Fibroblast of gingiva (primary cell): ENCODE measurements around the gene RTTN.

Source experiments
- DNase-seq: peaks from one replicate; pipeline ENCODE4 v3.0.0-alpha.2; 2011; ENCODE audit warnings: low read depth

RTTN gene

GRCh38 chr18:70025580-70025979, 179.9 kb downstream of the RTTN start:
- no peak for DNase-seq

- no peak for DNase-seq
Observed at GRCh38 chr18:70024829-70025228, 180.7 kb downstream of the RTTN start.

GRCh38 chr18:70024093-70024492, 181.4 kb downstream of the RTTN start:
- DNase-seq, result no peak

- no peak for DNase-seq
Observed at GRCh38 chr18:70022636-70023035, 182.9 kb downstream of the RTTN start.

GRCh38 chr18:70021498-70021897, 184.0 kb downstream of the RTTN start:
- no peak for DNase-seq

GRCh38 chr18:70021043-70021442, 184.4 kb downstream of the RTTN start:
- no peak for DNase-seq

- DNase-seq, result no peak
Observed at GRCh38 chr18:70019991-70020390, 185.5 kb downstream of the RTTN start.

- DNase-seq, result no peak
Observed at GRCh38 chr18:70019136-70019535, 186.4 kb downstream of the RTTN start.

- peak; percentile 23 for DNase-seq
Observed at GRCh38 chr18:70015127-70015526, 190.4 kb downstream of the RTTN start.

GRCh38 chr18:70005580-70005979, 199.9 kb downstream of the RTTN start:
- DNase-seq, result no peak

GRCh38 chr18:70004696-70005095, 200.8 kb downstream of the RTTN start:
- DNase-seq, result no peak

GRCh38 chr18:69999656-70000055, 205.8 kb downstream of the RTTN start:
- DNase-seq, result no peak

GRCh38 chr18:69998523-69998987, 206.9 kb downstream of the RTTN start:
- no peak for DNase-seq

GRCh38 chr18:69996951-69997798, 208.3 kb downstream of the RTTN start:
- DNase-seq, result no peak

- no peak for DNase-seq
Observed at GRCh38 chr18:69996417-69996816, 209.1 kb downstream of the RTTN start.

GRCh38 chr18:69995774-69996173, 209.7 kb downstream of the RTTN start:
- DNase-seq, result no peak

- DNase-seq, result no peak
Observed at GRCh38 chr18:69992776-69993175, 212.7 kb downstream of the RTTN start.

- DNase-seq, result no peak
Observed at GRCh38 chr18:69987870-69988269, 217.6 kb downstream of the RTTN start.

GRCh38 chr18:69985239-69985638, 220.2 kb downstream of the RTTN start:
- DNase-seq, result no peak

- no peak for DNase-seq
Observed at GRCh38 chr18:69982417-69982816, 223.1 kb downstream of the RTTN start.

GRCh38 chr18:69981948-69982347, 223.5 kb downstream of the RTTN start:
- no peak for DNase-seq

- no peak for DNase-seq
Observed at GRCh38 chr18:69980982-69981804, 224.3 kb downstream of the RTTN start.

- DNase-seq, result no peak
Observed at GRCh38 chr18:69980509-69980908, 225.0 kb downstream of the RTTN start.
